Measurements from ENCODE around the gene SSTR3. TPM values are rescaled to one million over a fixed set of nuclear protein-coding genes. Genes with fewer than 3 reads are reported as not detected.

The SSTR3 gene
- total and polyA plus RNA-seq, 2 donors (not counting 1 experiment from before 2014, with no cell fraction given), result 0.64 to 0.98 TPM

- POLR2A ChIA-PET, result no interaction called here
Measured at GRCh38 chr22:37180531-37181231, 31.6 kb downstream of the SSTR3 start.

More at GRCh38 chr22:37180531-37181231, 31.6 kb downstream of the SSTR3 start:
- H3K36me3 ChIP-seq (replicated peaks in 1 of 2; ENCODE audit: control extremely low read depth in 1 of 2, control insufficient read depth in 1 of 2, extremely low read depth in 1 of 2, insufficient read depth in 2 of 2, low read length in 1 of 2), result no peaks in the 10 kb centered on the region
- Mint-ChIP-seq H3K27ac (no peak overlapping the region), H3K4me1 (peaks cover 13% of the 10 kb centered on the region), H3K9me3 (ENCODE audit: insufficient read depth) (no peaks in the 10 kb centered on the region), H3K27me3 (peaks cover 20% of the 10 kb centered on the region), H3K4me3 (no peak overlapping the region)
- H3K9me3 ChIP-seq (ENCODE audit: control extremely low read depth in 1 of 3, control insufficient read depth in 2 of 3, insufficient read depth in 1 of 3, low read length in 2 of 3), result no peaks in the 10 kb centered on the region
- H3K9ac ChIP-seq (ENCODE audit: low read length), result no peak overlapping the region
- H3K27me3 ChIP-seq (replicated peaks in 1 of 4; ENCODE audit: control extremely low read depth in 1 of 4, control insufficient read depth in 3 of 4, insufficient read depth in 4 of 4, low read length in 3 of 4), result peaks cover 0 to 14% (median 0%) of the 10 kb centered on the region in 4 experiments
- intact Hi-C loops (cut with micrococcal nuclease), result no loop called here
- no peak overlapping the region for H3K4me3 ChIP-seq (ENCODE audit: control extremely low read depth in 1 of 5, extremely low read depth in 1 of 5, insufficient read depth in 1 of 5, low read depth in 2 of 5, low read length in 4 of 5)
- TF ChIP-seq, protein P1, sequence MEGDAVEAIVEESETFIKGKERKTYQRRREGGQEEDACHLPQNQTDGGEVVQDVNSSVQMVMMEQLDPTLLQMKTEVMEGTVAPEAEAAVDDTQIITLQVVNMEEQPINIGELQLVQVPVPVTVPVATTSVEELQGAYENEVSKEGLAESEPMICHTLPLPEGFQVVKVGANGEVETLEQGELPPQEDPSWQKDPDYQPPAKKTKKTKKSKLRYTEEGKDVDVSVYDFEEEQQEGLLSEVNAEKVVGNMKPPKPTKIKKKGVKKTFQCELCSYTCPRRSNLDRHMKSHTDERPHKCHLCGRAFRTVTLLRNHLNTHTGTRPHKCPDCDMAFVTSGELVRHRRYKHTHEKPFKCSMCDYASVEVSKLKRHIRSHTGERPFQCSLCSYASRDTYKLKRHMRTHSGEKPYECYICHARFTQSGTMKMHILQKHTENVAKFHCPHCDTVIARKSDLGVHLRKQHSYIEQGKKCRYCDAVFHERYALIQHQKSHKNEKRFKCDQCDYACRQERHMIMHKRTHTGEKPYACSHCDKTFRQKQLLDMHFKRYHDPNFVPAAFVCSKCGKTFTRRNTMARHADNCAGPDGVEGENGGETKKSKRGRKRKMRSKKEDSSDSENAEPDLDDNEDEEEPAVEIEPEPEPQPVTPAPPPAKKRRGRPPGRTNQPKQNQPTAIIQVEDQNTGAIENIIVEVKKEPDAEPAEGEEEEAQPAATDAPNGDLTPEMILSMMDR (IDR thresholded peaks at IDR 0.05), result no peak
- TF ChIP-seq EZH2 (IDR thresholded peaks at IDR 0.05; ENCODE audit: borderline replicate concordance, insufficient read depth, low read depth, low read length, poor library complexity, severe bottlenecking), result no peak
- DNase-seq (no peak), ATAC-seq (ENCODE audit: low read depth) (no peak)
- CTCF ChIA-PET, result no interaction called here
- H3K27ac ChIP-seq (ENCODE audit: low read length in 2 of 2), result no peak overlapping the region
- H2AFZ ChIP-seq (ENCODE audit: insufficient read depth, low read depth, low read length, poor library complexity, severe bottlenecking), result no peak overlapping the region
- H3K4me2 ChIP-seq (replicated peaks; ENCODE audit: low read depth, low read length, poor library complexity, severe bottlenecking), result no peak overlapping the region
- 92% methylated on average over 10 of the region's 15 CpGs for WGBS (ENCODE audit: insufficient coverage)
- H4K20me1 ChIP-seq (ENCODE audit: control insufficient read depth, insufficient read depth, low read length, poor library complexity, severe bottlenecking), result no peaks in the 10 kb centered on the region
- no peaks in the 10 kb centered on the region for H3K79me2 ChIP-seq (ENCODE audit: control insufficient read depth, insufficient read depth, low read length)
- H3K4me1 ChIP-seq (ENCODE audit: control insufficient read depth in 2 of 2, insufficient read depth in 2 of 2, low read length in 2 of 2), result peaks cover 11 to 15% of the 10 kb centered on the region in 2 donors

Data from B cell (primary cell).